RWPE1 (cell line): ENCODE data around the gene STAU1.

Experiments
- CTCF ChIA-PET: fragments of 350-600 bp; sonication (Branson Sonifier 250); formaldehyde crosslinking; extraction: SDS; loops from one replicate; lab custom pipeline; 2021; lab: Yijun Ruan, JAX
- POLR2A ChIA-PET: fragments of 400-600 bp; formaldehyde crosslinking; extraction: SDS; loops from one replicate; lab custom pipeline; 2020; ENCODE audit warnings: antibody characterized with exemption; ENCODE audit not compliant: low non-redundant PET; lab: Yijun Ruan, JAX
- DNase-seq: peaks from one replicate; pipeline ENCODE4 v3.0.0; 2012; ENCODE audit warnings: low spot score
- H3K27ac ChIP-seq: fragments of 450-650 bp; 2 replicates; pipeline ENCODE4 v1.5.1; 2017
- CTCF ChIP-seq: fragments of 450-650 bp; conservative IDR thresholded peaks from 2 replicates; pipeline ENCODE4 v1.5.1; 2017; ENCODE audit warnings: low read depth, mild to moderate bottlenecking

Gene STAU1

GRCh38 chr20:49078310-49078709 is 109.8 kb downstream of the STAU1 start:
- no peak for TF ChIP-seq CTCF
- ChIA-PET POLR2A (no interaction called here), CTCF (interaction anchor here (0.5 to 0.6 kb wide), 2 partner anchors 36 to 38 kb away, joined by 3 read pairs; no protein-coding TSS in a partner anchor)
- no peak for DNase-seq
- H3K27ac ChIP-seq, result no peak overlapping the region

GRCh38 chr20:49074521-49074920 is 113.6 kb downstream of the STAU1 start:
- H3K27ac ChIP-seq, result no peak overlapping the region
- no peak for DNase-seq
- POLR2A ChIA-PET, result no interaction called here
- no peak for TF ChIP-seq CTCF
- CTCF ChIA-PET, result interaction anchor here (1.6 kb wide), 1 partner anchor 11 kb away, joined by 3 read pairs; no protein-coding TSS in a partner anchor
